ENCODE data around the gene SCO1. TPM values are rescaled to one million over a fixed set of nuclear protein-coding genes. Genes with fewer than 3 reads are reported as not detected.

Gene SCO1
- total RNA-seq, 1 experiment from 2014 or later, result 60.3 TPM

- H2BK12ac ChIP-seq (ENCODE audit: insufficient read length, low read depth, low read length), result no peak overlapping the region
- no peak overlapping the region for H3K27ac ChIP-seq (ENCODE audit: insufficient read length, low read depth, low read length)
- H3K9me3 ChIP-seq (ENCODE audit: control insufficient read depth, low read depth, low read length), result no peaks in the 10 kb centered on the region
- H3K23ac ChIP-seq (ENCODE audit: insufficient read length, low read depth, low read length), result no peak overlapping the region
- H3K23me2 ChIP-seq (ENCODE audit: insufficient read length, low read depth, low read length, poor library complexity, severe bottlenecking), result no peaks in the 10 kb centered on the region
- no peak overlapping the region for H3K56ac ChIP-seq (ENCODE audit: insufficient read length, low read depth, low read length)
- no peak overlapping the region for H4K5ac ChIP-seq (ENCODE audit: insufficient read length, low read depth, low read length)
- H2BK15ac ChIP-seq (ENCODE audit: low read depth, low read length), result no peak overlapping the region; the same call in 1 of the 2 replicates
- no peaks in the 10 kb centered on the region for H3K27me3 Mint-ChIP-seq (ENCODE audit: low read depth)
- no peaks in the 10 kb centered on the region for H3K9me3 Mint-ChIP-seq
- H3K14ac ChIP-seq (ENCODE audit: insufficient read depth, low read length), result no peak overlapping the region
- TF ChIP-seq CTCF (conservative IDR thresholded peaks at IDR 0.05), result no peak
- H3K27ac Mint-ChIP-seq, result no peak overlapping the region
- no peak overlapping the region for H2AFZ ChIP-seq (ENCODE audit: low read length)
- H3K36me3 Mint-ChIP-seq (ENCODE audit: insufficient read depth in 1 of 3, low read depth in 3 of 3), result peaks cover 0 to 5% (median 5%) of the 10 kb centered on the region in 3 experiments; a peak in 4 of 7 replicates
- H4K91ac ChIP-seq (ENCODE audit: insufficient read length, low read depth, low read length), result no peak overlapping the region
- H3K79me1 ChIP-seq (ENCODE audit: insufficient read depth, low read depth, low read length, poor library complexity, severe bottlenecking), result no peaks in the 10 kb centered on the region
- H3K4me2 ChIP-seq (ENCODE audit: insufficient read depth, insufficient read length, low read length), result no peak overlapping the region
- peaks cover 0 to 4% of the 10 kb centered on the region in 2 experiments; a peak in 1 of 4 replicates for H3K4me1 Mint-ChIP-seq
- no peak for DNase-seq
- no peak overlapping the region for H2BK20ac ChIP-seq (ENCODE audit: low read depth, low read length, poor library complexity, severe bottlenecking)
- no peaks in the 10 kb centered on the region for H3K79me2 ChIP-seq (ENCODE audit: insufficient read depth, low read length)
- H3K18ac ChIP-seq (ENCODE audit: insufficient read length, low read depth, low read length), result no peak overlapping the region
- no peak overlapping the region for H2BK120ac ChIP-seq (ENCODE audit: low read depth, low read length, poor library complexity, severe bottlenecking)
- no peak overlapping the region for H3K4me3 Mint-ChIP-seq
- no peaks in the 10 kb centered on the region for H3K4me1 ChIP-seq (ENCODE audit: insufficient read depth, low read length)
- WGBS (ENCODE audit: extremely low coverage, insufficient read length, low lambda C conversion rate), result no CpG with 5 or more reads among the region's 3 CpGs
- no peaks in the 10 kb centered on the region for H4K20me1 ChIP-seq (ENCODE audit: control insufficient read depth, insufficient read depth, insufficient read length)
- H3K9ac ChIP-seq (ENCODE audit: extremely low read depth, insufficient read length, low read length), result no peak overlapping the region
- no peak overlapping the region for H3T11ph ChIP-seq (ENCODE audit: low read length)
- H2BK5ac ChIP-seq (ENCODE audit: insufficient read length, low read length), result no peak overlapping the region
- H3K27me3 ChIP-seq (ENCODE audit: insufficient read depth, low read length), result no peaks in the 10 kb centered on the region
- no peak overlapping the region for H3K4ac ChIP-seq (ENCODE audit: low read depth, low read length)
- no peak overlapping the region for H4K8ac ChIP-seq (replicated peaks; ENCODE audit: insufficient read length, low read depth, low read length)
- H2AK5ac ChIP-seq (ENCODE audit: insufficient read length, low read length), result no peak overlapping the region
Measured at GRCh38 chr17:10725262-10725661, 27.9 kb upstream of the SCO1 start.
